Sigmoid colon (tissue), 4 donors: ENCODE data around the gene NPHP4.

ENCODE experiments used
- EP300 ChIP-seq, 4 donors: sonication (generic); formaldehyde crosslinking; IDR thresholded peaks; one replicate each; pipeline ENCODE4 v1.6.1; 2017; ENCODE audit warnings: antibody characterized with exemption in 4 of 4
- POLR2AphosphoS5 ChIP-seq, 4 donors: sonication (generic); formaldehyde crosslinking; IDR thresholded peaks; one replicate each; pipeline ENCODE4 v1.6.1; 2017; ENCODE audit warnings: antibody characterized with exemption in 4 of 4
- TF ChIP-seq, protein P1 (sequence below), 4 experiments: fragments of 450-650 bp in 3 of 4; fragments of 200-600 bp in 1 of 4; IDR thresholded peaks; one replicate each; pipeline ENCODE4 v1.5.1; 2016 to 2019; ENCODE audit warnings: antibody characterized with exemption in 4 of 4, mild to moderate bottlenecking in 3 of 4, moderate library complexity in 2 of 4

DNA sequence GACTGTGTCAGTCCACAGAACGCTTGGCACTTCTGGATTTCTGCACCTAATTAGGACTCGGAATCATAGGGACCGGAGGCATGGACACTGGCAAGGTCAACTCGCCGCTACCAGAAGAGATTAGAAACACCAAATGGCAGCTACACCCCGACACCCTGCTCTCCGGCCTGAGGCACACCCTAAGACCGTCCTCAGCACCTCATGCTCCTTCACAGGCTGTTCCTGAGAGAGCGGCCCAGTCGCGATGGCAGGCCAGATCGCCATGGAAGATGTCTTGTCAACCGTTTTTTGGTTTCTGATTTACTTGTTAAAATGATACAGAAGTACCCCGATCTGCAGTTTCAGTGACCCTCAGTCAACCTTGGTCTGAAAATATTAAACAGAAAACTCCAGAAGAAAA, 46.8 kb downstream of the NPHP4 start:
- TF ChIP-seq, protein P1, sequence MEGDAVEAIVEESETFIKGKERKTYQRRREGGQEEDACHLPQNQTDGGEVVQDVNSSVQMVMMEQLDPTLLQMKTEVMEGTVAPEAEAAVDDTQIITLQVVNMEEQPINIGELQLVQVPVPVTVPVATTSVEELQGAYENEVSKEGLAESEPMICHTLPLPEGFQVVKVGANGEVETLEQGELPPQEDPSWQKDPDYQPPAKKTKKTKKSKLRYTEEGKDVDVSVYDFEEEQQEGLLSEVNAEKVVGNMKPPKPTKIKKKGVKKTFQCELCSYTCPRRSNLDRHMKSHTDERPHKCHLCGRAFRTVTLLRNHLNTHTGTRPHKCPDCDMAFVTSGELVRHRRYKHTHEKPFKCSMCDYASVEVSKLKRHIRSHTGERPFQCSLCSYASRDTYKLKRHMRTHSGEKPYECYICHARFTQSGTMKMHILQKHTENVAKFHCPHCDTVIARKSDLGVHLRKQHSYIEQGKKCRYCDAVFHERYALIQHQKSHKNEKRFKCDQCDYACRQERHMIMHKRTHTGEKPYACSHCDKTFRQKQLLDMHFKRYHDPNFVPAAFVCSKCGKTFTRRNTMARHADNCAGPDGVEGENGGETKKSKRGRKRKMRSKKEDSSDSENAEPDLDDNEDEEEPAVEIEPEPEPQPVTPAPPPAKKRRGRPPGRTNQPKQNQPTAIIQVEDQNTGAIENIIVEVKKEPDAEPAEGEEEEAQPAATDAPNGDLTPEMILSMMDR (IDR thresholded peaks at IDR 0.05): no peak
- TF ChIP-seq POLR2AphosphoS5 (IDR thresholded peaks at IDR 0.05) (no peak), EP300 (IDR thresholded peaks at IDR 0.05) (no peak)
